HG03108 (cell line): ENCODE measurements around the gene GPR157.

ENCODE experiments used
- ATAC-seq: cut with Tn5 transposase; IDR thresholded peaks from one replicate; pipeline ENCODE4 v1.9.1; 2021; ENCODE audit warnings: moderate library complexity; ENCODE audit not compliant: unreplicated experiment

The GPR157 gene

DNA sequence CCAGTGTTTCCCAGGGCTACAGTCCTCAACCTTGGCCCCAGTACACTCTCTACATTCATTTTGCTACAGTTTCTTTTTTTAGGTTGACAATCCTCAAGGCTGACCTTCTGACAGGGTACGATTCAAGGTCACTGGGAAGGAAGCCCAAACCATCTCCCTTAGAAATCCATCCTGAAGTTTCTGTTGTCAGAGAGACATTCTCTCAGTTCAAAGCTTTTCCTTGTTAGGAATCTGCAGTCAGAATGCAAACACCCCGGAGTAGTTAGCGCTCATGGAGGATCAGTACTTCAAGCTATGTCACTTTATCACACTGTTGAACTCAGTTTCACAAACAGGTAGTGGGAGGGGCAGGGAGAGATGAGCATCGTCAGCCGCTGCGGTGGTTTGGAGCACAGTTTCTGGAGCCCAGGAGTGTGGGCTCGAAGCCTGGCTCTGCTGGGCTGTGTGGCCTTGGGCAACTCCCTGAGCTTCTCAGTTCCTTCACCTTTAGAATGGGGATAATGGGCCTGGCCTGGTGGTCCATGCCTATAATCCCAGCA is 63.6 kb downstream of the GPR157 start:
- ATAC-seq: no peak

- ATAC-seq: no peak
These were observed 66.1 kb downstream of the GPR157 start for GRCh38 chr1:9062846-9063245.

DNA sequence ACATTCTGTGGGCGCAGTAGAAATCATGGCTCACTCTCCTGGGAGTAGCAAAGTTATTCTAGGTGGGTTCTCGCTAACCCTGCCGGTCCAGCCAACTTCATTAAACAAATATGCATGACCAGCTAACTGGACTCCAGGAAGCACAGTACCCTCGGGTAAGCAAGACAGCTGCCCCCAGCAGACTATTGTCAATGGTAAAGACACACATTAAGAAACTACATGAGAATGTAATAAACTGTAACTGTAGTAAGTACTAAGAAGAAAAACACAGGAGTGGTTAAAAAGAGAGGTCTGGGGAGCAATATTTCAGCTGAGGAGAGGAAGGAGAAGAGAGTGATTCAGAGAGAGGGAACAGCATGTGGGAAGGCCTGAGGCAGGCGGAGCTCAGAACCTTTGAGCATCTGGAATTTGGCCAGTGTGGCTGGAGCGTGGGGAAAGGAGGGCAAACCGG is 66.9 kb downstream of the GPR157 start:
- ATAC-seq: no peak

- ATAC-seq: no peak
These were observed 67.5 kb downstream of the GPR157 start for GRCh38 chr1:9061252-9061960.

DNA sequence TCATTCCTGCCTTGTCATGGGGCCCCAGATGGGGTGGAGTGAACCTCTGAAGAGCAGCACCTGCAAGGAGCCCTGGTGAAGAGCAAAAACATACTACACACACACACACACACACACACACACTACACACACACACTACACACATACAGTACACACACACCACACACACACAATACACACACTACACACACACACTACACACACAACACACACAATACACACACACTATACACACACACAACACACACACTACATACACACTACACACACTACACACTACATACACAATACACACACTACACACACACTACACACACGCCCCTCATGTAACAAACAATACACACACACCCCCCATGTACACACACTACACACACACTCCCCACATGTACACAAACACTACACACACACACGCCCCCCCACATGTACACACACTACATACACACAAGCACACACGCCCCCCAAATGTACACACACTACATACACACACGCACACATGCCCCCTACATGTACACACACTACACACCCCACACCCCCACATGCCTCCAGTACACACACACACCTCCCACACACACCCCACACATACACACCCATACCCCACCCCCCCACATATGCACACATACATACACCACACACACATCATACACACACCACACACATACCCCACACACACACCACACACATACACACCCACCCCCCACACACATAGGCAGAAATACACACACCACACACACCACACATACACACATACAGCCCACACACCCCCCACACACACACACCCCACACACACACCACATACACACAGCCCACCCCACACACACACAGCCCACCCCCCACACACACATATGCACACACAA is 68.8 kb downstream of the GPR157 start:
- ATAC-seq: no peak

GRCh38 chr1:9058465-9058864 is 70.4 kb downstream of the GPR157 start:
- ATAC-seq: no peak

DNA sequence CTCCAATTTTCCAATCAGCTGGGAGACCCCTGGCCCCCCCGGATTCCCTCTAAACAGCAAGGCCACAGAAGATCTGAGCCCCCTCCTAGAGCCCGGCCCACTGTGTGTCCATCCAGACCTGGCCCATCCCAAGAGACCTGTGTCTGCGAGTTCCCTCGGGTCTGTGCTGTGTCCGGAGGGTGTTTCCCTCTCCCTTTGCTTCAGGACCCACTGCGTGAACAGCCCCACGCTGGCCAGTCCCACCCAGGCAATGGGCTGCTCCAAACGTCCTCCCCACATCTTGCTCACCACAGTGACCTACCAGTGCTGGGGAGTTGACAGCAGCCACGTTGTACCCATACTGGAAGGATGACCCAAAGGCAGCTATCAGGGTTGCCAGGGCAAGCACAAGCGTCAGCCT is 71.1 kb downstream of the GPR157 start:
- no peak for ATAC-seq

- ATAC-seq: no peak
These were observed 76.4 kb downstream of the GPR157 start for GRCh38 chr1:9052272-9053049.

GRCh38 chr1:9051379-9051778 is 77.5 kb downstream of the GPR157 start:
- no peak for ATAC-seq

DNA sequence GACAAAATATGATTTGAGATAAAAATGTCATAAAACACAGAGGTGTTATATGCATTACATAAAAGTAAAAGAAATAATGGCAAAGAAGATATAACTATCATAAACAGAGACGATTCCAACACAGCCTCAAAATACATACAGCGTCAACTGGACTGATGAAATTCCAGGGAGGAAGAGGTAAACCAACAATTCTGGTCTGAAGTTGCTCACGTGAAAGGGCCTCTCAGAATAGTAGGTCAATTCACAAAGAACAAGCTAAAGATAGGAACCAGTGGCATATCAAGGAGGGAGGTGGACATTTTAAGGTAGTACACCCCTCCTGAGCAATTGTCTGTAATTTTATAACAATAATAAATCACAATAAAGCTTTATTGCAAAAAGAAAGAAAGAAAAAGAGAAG is 78.1 kb downstream of the GPR157 start:
- ATAC-seq: no peak
